Hematopoietic multipotent progenitor cell treated with erythropoietin and hydrocortisone succinate and interleukin-3 and kit ligand, for 15 days (in vitro differentiated cells): Measurements from ENCODE around the gene RASSF10.

Source experiments
- DNase-seq: peaks from one replicate; pipeline ENCODE4 v3.0.0-alpha.2; 2015; ENCODE audit warnings: low spot score

Gene RASSF10

DNA sequence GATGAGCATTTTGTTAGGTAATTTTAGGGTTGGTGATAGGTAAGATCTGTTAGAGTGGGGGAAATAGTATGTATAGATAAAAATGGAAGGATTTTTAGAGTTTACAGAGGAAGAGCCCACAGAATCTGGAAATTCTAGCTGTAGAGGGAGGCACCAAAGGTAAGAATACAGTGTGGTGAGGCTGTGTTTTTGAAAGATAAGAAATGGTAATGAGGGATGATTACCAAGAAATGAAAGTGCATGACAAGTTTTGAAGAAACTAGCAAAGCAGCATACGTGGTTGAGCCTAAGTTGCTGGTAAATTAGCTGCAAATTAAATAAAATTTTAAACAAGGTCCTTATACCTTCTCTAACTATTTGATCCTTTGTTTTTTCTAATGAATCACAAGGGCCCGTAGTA, 14.6 kb upstream of the RASSF10 start:
- no peak for DNase-seq

DNA sequence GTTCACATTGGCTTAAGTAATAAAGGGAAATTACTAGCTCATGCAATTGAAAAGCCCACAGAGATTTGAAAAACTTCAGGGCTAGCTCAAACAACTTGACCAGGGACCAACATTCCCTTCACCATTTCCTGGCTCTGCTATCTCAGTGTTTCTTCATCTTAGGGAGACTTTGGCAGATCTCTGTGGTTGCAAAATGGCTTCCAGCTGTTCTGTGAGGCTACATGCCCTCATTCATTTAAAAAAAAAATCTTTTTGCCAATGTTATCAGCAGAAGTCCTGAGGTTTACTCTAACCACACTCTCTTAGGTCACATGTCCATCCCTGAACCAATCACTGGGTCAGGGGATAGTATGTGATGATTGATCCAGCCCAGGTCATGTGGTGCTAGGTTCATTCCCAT, 13.9 kb upstream of the RASSF10 start:
- DNase-seq = no peak

DNA sequence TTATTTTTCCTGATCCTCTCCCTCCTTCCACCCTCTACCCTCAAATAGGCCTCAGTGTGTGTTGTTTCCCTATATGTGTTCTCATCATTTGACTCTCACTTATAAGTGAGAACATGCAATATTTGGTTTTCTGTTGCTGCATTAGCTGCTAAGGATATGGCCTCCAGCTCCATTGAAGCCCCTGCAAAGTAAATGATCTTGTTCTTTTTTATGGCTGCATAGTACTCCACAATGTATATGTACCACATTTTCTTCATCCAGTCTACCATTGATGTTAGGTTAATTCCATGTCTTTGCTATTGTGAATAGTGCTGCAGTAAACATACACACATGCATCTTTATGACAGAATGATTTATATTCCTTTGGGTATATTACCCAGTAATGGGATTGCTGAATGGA, 13.3 kb upstream of the RASSF10 start:
- no peak for DNase-seq

- no peak for DNase-seq
Measured at GRCh38 chr11:12997168-12997567, 11.9 kb upstream of the RASSF10 start.

DNA sequence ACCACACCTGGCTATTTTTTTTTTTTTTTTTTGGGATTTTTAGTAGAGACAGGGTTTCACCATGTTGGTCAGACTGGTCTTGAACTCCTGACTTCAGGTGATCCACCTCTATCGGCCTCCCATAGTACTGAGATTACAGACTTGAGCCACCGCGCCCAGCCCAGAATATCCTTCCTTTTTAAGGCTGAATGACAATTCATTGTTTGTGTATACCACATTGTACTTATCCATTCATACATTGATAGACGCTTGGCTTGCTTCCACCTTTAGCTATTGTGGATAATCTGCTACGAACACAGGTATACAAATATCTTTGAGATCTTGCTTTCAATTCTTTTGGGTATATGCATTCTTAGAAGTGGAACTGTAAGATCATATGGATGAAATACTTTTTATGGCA, 10.8 kb upstream of the RASSF10 start:
- DNase-seq = no peak

DNA sequence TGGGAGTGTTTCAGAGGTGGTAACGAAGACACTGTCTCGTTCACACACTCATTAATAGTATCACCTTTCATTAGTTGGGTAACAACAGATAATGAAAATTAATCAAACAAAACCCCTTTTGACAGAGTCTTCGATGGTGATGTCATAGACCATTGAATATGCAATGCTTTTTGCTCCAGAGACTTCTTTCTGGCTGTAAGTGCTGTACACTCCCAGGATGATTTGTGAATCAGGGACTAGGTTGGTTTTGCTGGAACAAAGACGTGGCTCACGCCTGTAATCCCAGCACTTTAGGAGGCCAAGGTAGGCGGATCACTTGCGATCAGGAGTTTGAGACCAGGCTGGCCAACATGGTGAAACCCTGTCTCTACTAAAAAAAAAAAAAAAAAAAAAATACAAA, 9.5 kb upstream of the RASSF10 start:
- DNase-seq = no peak

- DNase-seq = no peak
Measured at GRCh38 chr11:13000116-13000515, 9.0 kb upstream of the RASSF10 start.

GRCh38 chr11:13000721-13001120, 8.4 kb upstream of the RASSF10 start:
- no peak for DNase-seq

GRCh38 chr11:13003736-13004493, 5.2 kb upstream of the RASSF10 start:
- DNase-seq = no peak

- no peak for DNase-seq
Measured at GRCh38 chr11:13007182-13008060, 1.7 kb upstream of the RASSF10 start.

- DNase-seq = no peak
Measured at GRCh38 chr11:13008061-13008435, 1.1 kb upstream of the RASSF10 start.

DNA sequence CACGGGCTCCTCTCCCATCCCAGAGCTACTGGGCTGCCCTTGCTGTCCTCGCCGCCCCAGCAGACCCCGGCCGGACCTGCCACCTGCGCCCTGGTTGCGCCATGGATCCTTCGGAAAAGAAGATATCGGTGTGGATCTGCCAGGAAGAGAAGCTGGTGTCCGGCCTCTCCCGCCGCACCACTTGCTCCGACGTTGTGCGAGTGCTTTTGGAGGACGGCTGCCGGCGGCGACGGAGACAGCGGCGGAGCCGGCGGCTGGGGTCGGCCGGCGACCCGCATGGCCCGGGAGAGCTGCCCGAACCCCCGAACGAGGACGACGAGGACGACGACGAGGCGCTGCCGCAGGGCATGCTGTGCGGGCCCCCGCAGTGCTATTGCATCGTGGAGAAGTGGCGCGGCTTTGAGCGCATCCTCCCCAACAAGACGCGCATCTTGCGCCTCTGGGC, 382 bp downstream of the RASSF10 start:
- no peak for DNase-seq

GRCh38 chr11:13009921-13010748, 1.0 kb downstream of the RASSF10 start:
- no peak for DNase-seq

GRCh38 chr11:13010749-13011465, 1.8 kb downstream of the RASSF10 start:
- no peak for DNase-seq

GRCh38 chr11:13011466-13012055, 2.4 kb downstream of the RASSF10 start:
- DNase-seq = no peak

DNA sequence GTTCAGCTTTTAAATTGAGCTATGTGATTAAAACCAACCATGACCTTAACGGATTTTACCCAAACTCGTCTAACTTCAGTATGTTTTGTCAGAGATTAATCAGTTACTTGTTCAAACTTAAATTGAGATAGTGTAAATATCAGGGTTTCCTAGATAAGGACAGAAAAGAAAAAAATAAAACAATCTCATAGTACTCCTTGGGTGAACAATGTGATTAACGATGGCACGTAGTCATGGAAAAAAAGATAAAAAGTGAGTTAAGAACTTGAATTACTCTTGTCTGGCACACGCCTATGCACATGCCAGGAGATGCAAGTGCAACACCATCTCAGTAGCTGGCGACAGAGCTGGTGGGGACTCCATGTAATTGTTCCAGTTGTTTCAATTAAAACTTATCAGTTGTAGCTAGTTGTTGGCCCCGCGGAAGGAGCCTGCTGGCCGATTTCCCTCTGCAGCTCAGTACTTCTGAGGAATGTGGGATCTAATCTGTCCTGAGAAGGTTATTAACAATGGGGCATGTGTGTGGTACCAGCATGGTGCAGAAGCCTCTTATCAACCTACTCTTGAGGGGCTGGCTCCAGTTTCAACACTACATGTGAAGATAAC, 3.0 kb downstream of the RASSF10 start:
- DNase-seq = no peak

- DNase-seq = no peak
Measured at GRCh38 chr11:13013054-13013488, 4.0 kb downstream of the RASSF10 start.

GRCh38 chr11:13015753-13016152, 6.6 kb downstream of the RASSF10 start:
- DNase-seq = no peak

DNA sequence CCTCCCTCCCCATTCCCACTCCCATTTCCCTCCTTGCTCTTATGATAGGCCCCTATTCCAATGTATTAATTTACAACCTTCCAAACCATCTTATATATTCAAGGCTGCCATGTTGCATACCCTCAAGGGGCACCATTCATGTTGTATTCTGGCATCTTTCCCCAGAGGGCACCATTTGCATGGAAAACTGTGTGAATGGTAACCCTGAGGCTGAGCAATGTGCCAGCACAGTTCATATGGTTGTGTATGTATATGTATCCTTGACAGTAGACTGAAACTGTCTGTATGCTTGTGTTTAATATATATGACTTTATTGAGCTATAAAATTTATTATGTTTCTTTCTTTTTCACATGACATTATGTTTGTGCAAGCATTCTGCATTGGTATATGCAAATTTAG, 7.3 kb downstream of the RASSF10 start:
- no peak for DNase-seq

DNA sequence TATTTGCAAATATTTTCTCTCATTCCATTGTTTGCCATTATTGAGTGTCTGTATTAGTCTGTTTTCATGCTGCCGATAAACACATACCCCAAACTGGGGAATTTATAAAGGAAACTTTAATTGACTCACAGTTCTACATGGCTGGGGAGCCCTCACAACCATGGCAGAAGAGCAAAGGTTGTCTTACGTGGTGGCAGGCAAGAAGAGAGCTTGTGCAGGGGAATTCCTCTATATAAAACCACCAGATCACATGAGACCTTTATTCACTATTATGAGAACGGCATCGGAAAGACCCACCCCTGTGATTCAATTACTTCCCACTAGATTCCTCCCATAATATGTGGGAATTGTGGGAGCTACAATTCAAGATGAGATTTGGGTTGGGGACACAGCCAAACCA, 10.2 kb downstream of the RASSF10 start:
- no peak for DNase-seq

- no peak for DNase-seq
Measured at GRCh38 chr11:13023423-13023822, 14.3 kb downstream of the RASSF10 start.
